ENCODE measurements around the gene UNKL. TPM values are rescaled to one million over a fixed set of nuclear protein-coding genes. Genes with fewer than 3 reads are reported as not detected.

The UNKL gene
- total and polyA plus RNA-seq, 2 donors = 10.5 to 21.9 TPM

GRCh38 chr16:1389762-1390161 is 24.7 kb downstream of the UNKL start:
- 97% methylated on average over 7 of the region's 7 CpGs for WGBS
- Histone ChIP-seq H3K4me3 (ENCODE audit: low read length in 2 of 2) (no peak overlapping the region), H3K9me3 (ENCODE audit: control insufficient read depth in 2 of 2, insufficient read depth in 1 of 2, low read length in 1 of 2) (no peaks in the 10 kb centered on the region), H3K27me3 (ENCODE audit: control insufficient read depth in 2 of 2, insufficient read depth in 1 of 2, low read length in 1 of 2) (no peaks in the 10 kb centered on the region), H3K4me1 (ENCODE audit: control insufficient read depth in 2 of 2, insufficient read depth in 2 of 2, low read length in 2 of 2) (peaks cover 0 to 25% of the 10 kb centered on the region in 2 donors), H3K27ac (ENCODE audit: low read depth in 1 of 2, low read length in 1 of 2) (peak overlapping the region in 1 of 2 donors; percentile 41), H3K36me3 (ENCODE audit: control insufficient read depth in 2 of 2, insufficient read depth in 2 of 2, low read length in 1 of 2) (peaks cover 65 to 85% of the 10 kb centered on the region in 2 donors)
- DNase-seq (ENCODE audit: low read depth in 6 of 9, low spot score in 9 of 9) = no peak

- H3K4me3 ChIP-seq (ENCODE audit: low read length in 2 of 2) = no peak overlapping the region
- 96% methylated on average over 16 of the region's 16 CpGs for WGBS
- no peaks in the 10 kb centered on the region for H3K27me3 ChIP-seq (ENCODE audit: control insufficient read depth in 2 of 2, insufficient read depth in 1 of 2, low read length in 1 of 2)
- peaks cover 56 to 84% of the 10 kb centered on the region in 2 donors for H3K36me3 ChIP-seq (ENCODE audit: control insufficient read depth in 2 of 2, insufficient read depth in 2 of 2, low read length in 1 of 2)
- H3K9me3 ChIP-seq (ENCODE audit: control insufficient read depth in 2 of 2, insufficient read depth in 1 of 2, low read length in 1 of 2) = no peaks in the 10 kb centered on the region
- H3K4me1 ChIP-seq (ENCODE audit: control insufficient read depth in 2 of 2, insufficient read depth in 2 of 2, low read length in 2 of 2) = peaks cover 0 to 25% of the 10 kb centered on the region in 2 donors
- no peak overlapping the region for H3K27ac ChIP-seq (ENCODE audit: low read depth in 1 of 2, low read length in 1 of 2)
- no peak for DNase-seq (ENCODE audit: low read depth in 6 of 9, low spot score in 9 of 9)
Observed at GRCh38 chr16:1387331-1387730, 27.2 kb downstream of the UNKL start.

GRCh38 chr16:1385232-1385631 is 29.3 kb downstream of the UNKL start:
- no peaks in the 10 kb centered on the region for H3K27me3 ChIP-seq (ENCODE audit: control insufficient read depth in 2 of 2, insufficient read depth in 1 of 2, low read length in 1 of 2)
- DNase-seq (ENCODE audit: low read depth in 6 of 9, low spot score in 9 of 9) = no peak
- peaks cover 0 to 16% of the 10 kb centered on the region in 2 donors for H3K4me1 ChIP-seq (ENCODE audit: control insufficient read depth in 2 of 2, insufficient read depth in 2 of 2, low read length in 2 of 2)
- no peaks in the 10 kb centered on the region for H3K9me3 ChIP-seq (ENCODE audit: control insufficient read depth in 2 of 2, insufficient read depth in 1 of 2, low read length in 1 of 2)
- H3K27ac ChIP-seq (ENCODE audit: low read depth in 1 of 2, low read length in 1 of 2) = no peak overlapping the region
- WGBS = 98% methylated on average over 39 of the region's 39 CpGs
- peaks cover 53 to 90% of the 10 kb centered on the region in 2 donors for H3K36me3 ChIP-seq (ENCODE audit: control insufficient read depth in 2 of 2, insufficient read depth in 2 of 2, low read length in 1 of 2)
- H3K4me3 ChIP-seq (ENCODE audit: low read length in 2 of 2) = no peak overlapping the region

- H3K36me3 ChIP-seq (ENCODE audit: control insufficient read depth in 2 of 2, insufficient read depth in 2 of 2, low read length in 1 of 2) = peaks cover 40 to 74% of the 10 kb centered on the region in 2 donors
- no peak overlapping the region for H3K27ac ChIP-seq (ENCODE audit: low read depth in 1 of 2, low read length in 1 of 2)
- no peak for DNase-seq (ENCODE audit: low read depth in 6 of 9, low spot score in 9 of 9)
- no peak overlapping the region for H3K4me3 ChIP-seq (ENCODE audit: low read length in 2 of 2)
- 98% methylated on average over 18 of the region's 18 CpGs for WGBS
- no peaks in the 10 kb centered on the region for H3K9me3 ChIP-seq (ENCODE audit: control insufficient read depth in 2 of 2, insufficient read depth in 1 of 2, low read length in 1 of 2)
- H3K4me1 ChIP-seq (ENCODE audit: control insufficient read depth in 2 of 2, insufficient read depth in 2 of 2, low read length in 2 of 2) = peaks cover 11 to 15% of the 10 kb centered on the region in 2 donors
- peaks cover 2 to 12% of the 10 kb centered on the region in 2 donors for H3K27me3 ChIP-seq (ENCODE audit: control insufficient read depth in 2 of 2, insufficient read depth in 1 of 2, low read length in 1 of 2)
Observed at GRCh38 chr16:1383556-1383955, 30.9 kb downstream of the UNKL start.

- peaks cover 11 to 17% of the 10 kb centered on the region in 2 donors for H3K4me1 ChIP-seq (ENCODE audit: control insufficient read depth in 2 of 2, insufficient read depth in 2 of 2, low read length in 2 of 2)
- peaks cover 2 to 14% of the 10 kb centered on the region in 2 donors for H3K27me3 ChIP-seq (ENCODE audit: control insufficient read depth in 2 of 2, insufficient read depth in 1 of 2, low read length in 1 of 2)
- no peak overlapping the region for H3K4me3 ChIP-seq (ENCODE audit: low read length in 2 of 2)
- no peaks in the 10 kb centered on the region for H3K9me3 ChIP-seq (ENCODE audit: control insufficient read depth in 2 of 2, insufficient read depth in 1 of 2, low read length in 1 of 2)
- H3K36me3 ChIP-seq (ENCODE audit: control insufficient read depth in 2 of 2, insufficient read depth in 2 of 2, low read length in 1 of 2) = peaks cover 35 to 74% of the 10 kb centered on the region in 2 donors
- no peak for DNase-seq (ENCODE audit: low read depth in 6 of 9, low spot score in 9 of 9)
- WGBS = 97% methylated on average over 9 of the region's 9 CpGs
- H3K27ac ChIP-seq (ENCODE audit: low read depth in 1 of 2, low read length in 1 of 2) = no peak overlapping the region
Observed at GRCh38 chr16:1381612-1382406, 32.7 kb downstream of the UNKL start.

- Histone ChIP-seq H3K4me1 (ENCODE audit: control insufficient read depth in 2 of 2, insufficient read depth in 2 of 2, low read length in 2 of 2) (peaks cover 11 to 14% of the 10 kb centered on the region in 2 donors), H3K36me3 (ENCODE audit: control insufficient read depth in 2 of 2, insufficient read depth in 2 of 2, low read length in 1 of 2) (peaks cover 36 to 76% of the 10 kb centered on the region in 2 donors), H3K9me3 (ENCODE audit: control insufficient read depth in 2 of 2, insufficient read depth in 1 of 2, low read length in 1 of 2) (no peaks in the 10 kb centered on the region), H3K4me3 (ENCODE audit: low read length in 2 of 2) (no peak overlapping the region), H3K27ac (ENCODE audit: low read depth in 1 of 2, low read length in 1 of 2) (no peak overlapping the region), H3K27me3 (ENCODE audit: control insufficient read depth in 2 of 2, insufficient read depth in 1 of 2, low read length in 1 of 2) (peaks cover 2 to 14% of the 10 kb centered on the region in 2 donors)
- DNase-seq (ENCODE audit: low read depth in 6 of 9, low spot score in 9 of 9) = no peak
- WGBS = 95% methylated on average over 10 of the region's 10 CpGs
Observed at GRCh38 chr16:1380195-1380594, 34.3 kb downstream of the UNKL start.

GRCh38 chr16:1379304-1380076 is 35.0 kb downstream of the UNKL start:
- peak in 7 of 9 donors; percentile 4 to 64 (median 42) for DNase-seq (ENCODE audit: low read depth in 6 of 9, low spot score in 9 of 9)
- H3K36me3 ChIP-seq (ENCODE audit: control insufficient read depth in 2 of 2, insufficient read depth in 2 of 2, low read length in 1 of 2) = peaks cover 34 to 76% of the 10 kb centered on the region in 2 donors
- H3K27ac ChIP-seq (ENCODE audit: low read depth in 1 of 2, low read length in 1 of 2) = peak overlapping the region in 1 of 2 donors; percentile 42
- WGBS = 6% methylated on average over 95 of the region's 95 CpGs
- H3K9me3 ChIP-seq (ENCODE audit: control insufficient read depth in 2 of 2, insufficient read depth in 1 of 2, low read length in 1 of 2) = no peaks in the 10 kb centered on the region
- H3K4me3 ChIP-seq (ENCODE audit: low read length in 2 of 2) = peak overlapping the region in 1 of 2 donors; percentile 48
- peaks cover 2 to 14% of the 10 kb centered on the region in 2 donors for H3K27me3 ChIP-seq (ENCODE audit: control insufficient read depth in 2 of 2, insufficient read depth in 1 of 2, low read length in 1 of 2)
- H3K4me1 ChIP-seq (ENCODE audit: control insufficient read depth in 2 of 2, insufficient read depth in 2 of 2, low read length in 2 of 2) = peaks cover 11 to 14% of the 10 kb centered on the region in 2 donors

GRCh38 chr16:1378804-1379303 is 35.6 kb downstream of the UNKL start:
- DNase-seq (ENCODE audit: low read depth in 6 of 9, low spot score in 9 of 9) = peak in 3 of 9 donors; percentile 18 to 39 (median 31)
- peak overlapping the region in 1 of 2 donors; percentile 42 for H3K27ac ChIP-seq (ENCODE audit: low read depth in 1 of 2, low read length in 1 of 2)
- no peaks in the 10 kb centered on the region for H3K9me3 ChIP-seq (ENCODE audit: control insufficient read depth in 2 of 2, insufficient read depth in 1 of 2, low read length in 1 of 2)
- 12% methylated on average over 31 of the region's 31 CpGs for WGBS
- peak overlapping the region; percentile 10 to 48 for H3K4me3 ChIP-seq (ENCODE audit: low read length in 2 of 2)
- peaks cover 11 to 14% of the 10 kb centered on the region in 2 donors for H3K4me1 ChIP-seq (ENCODE audit: control insufficient read depth in 2 of 2, insufficient read depth in 2 of 2, low read length in 2 of 2)
- peaks cover 34 to 73% of the 10 kb centered on the region in 2 donors for H3K36me3 ChIP-seq (ENCODE audit: control insufficient read depth in 2 of 2, insufficient read depth in 2 of 2, low read length in 1 of 2)
- H3K27me3 ChIP-seq (ENCODE audit: control insufficient read depth in 2 of 2, insufficient read depth in 1 of 2, low read length in 1 of 2) = peaks cover 2 to 14% of the 10 kb centered on the region in 2 donors

Measured in thymus (tissue), 11 donors.